PFSK-1 (cell line): ENCODE measurements around the gene ITGAX.

Experiments used
- FOXP2 ChIP-seq: optimal IDR thresholded peaks from 2 replicates; pipeline ENCODE3; 2011; ENCODE audit warnings: borderline replicate concordance, control low read depth, inconsistent platforms; ENCODE audit not compliant: insufficient read depth; ENCODE audit errors: extremely low read length, extremely low read depth
- POLR2AphosphoS5 ChIP-seq: IDR thresholded peaks from 2 replicates; pipeline ENCODE4 v1.6.1; 2012; ENCODE audit warnings: low read depth, mild to moderate bottlenecking, control low read depth, low read length, moderate library complexity
- SIN3A ChIP-seq: IDR thresholded peaks from 2 replicates; pipeline ENCODE4 v1.6.1; 2012; ENCODE audit warnings: mild to moderate bottlenecking, low read length, moderate library complexity, borderline replicate concordance; ENCODE audit not compliant: insufficient read depth
- TAF1 ChIP-seq: IDR thresholded peaks from 2 replicates; pipeline ENCODE4 v1.6.1; 2012; ENCODE audit warnings: low read length, control low read depth, borderline replicate concordance; ENCODE audit not compliant: insufficient read depth
- TF ChIP-seq, protein P1 (sequence below), 2 experiments: IDR thresholded peaks; 2 replicates each; pipeline versions ENCODE4 v1.6.1 to v1.8.0; 2011 to 2012; ENCODE audit warnings: low read depth in 2 of 2, low read length in 2 of 2, control low read depth in 1 of 2, inconsistent platforms in 1 of 2, mild to moderate bottlenecking in 1 of 2, moderate library complexity in 1 of 2; ENCODE audit not compliant: insufficient read depth in 1 of 2

DNA sequence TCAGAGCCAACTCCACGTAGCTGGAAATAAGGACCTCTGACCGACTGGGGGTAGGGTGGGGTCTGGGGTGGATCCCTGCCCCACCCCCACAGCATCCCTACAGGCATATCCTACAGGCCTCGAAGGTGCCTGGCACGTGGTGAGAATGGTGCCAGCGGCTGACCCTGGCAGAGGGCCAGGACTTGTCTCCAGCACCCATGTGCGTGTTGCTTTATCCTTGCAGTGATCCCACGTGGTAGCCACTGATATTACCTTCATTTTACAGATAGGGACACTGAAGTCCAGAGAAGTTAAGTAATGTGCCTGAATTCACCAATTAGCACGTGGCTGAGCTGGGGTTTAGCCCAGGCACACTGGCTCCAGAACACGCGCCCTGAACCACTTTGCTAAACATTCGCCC lies 46.5 kb downstream of the ITGAX start:
- TF ChIP-seq TAF1 (no peak), POLR2AphosphoS5 (no peak), SIN3A (no peak), FOXP2 (no peak)
- TF ChIP-seq, protein P1, sequence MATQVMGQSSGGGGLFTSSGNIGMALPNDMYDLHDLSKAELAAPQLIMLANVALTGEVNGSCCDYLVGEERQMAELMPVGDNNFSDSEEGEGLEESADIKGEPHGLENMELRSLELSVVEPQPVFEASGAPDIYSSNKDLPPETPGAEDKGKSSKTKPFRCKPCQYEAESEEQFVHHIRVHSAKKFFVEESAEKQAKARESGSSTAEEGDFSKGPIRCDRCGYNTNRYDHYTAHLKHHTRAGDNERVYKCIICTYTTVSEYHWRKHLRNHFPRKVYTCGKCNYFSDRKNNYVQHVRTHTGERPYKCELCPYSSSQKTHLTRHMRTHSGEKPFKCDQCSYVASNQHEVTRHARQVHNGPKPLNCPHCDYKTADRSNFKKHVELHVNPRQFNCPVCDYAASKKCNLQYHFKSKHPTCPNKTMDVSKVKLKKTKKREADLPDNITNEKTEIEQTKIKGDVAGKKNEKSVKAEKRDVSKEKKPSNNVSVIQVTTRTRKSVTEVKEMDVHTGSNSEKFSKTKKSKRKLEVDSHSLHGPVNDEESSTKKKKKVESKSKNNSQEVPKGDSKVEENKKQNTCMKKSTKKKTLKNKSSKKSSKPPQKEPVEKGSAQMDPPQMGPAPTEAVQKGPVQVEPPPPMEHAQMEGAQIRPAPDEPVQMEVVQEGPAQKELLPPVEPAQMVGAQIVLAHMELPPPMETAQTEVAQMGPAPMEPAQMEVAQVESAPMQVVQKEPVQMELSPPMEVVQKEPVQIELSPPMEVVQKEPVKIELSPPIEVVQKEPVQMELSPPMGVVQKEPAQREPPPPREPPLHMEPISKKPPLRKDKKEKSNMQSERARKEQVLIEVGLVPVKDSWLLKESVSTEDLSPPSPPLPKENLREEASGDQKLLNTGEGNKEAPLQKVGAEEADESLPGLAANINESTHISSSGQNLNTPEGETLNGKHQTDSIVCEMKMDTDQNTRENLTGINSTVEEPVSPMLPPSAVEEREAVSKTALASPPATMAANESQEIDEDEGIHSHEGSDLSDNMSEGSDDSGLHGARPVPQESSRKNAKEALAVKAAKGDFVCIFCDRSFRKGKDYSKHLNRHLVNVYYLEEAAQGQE (IDR thresholded peaks at IDR 0.05; ENCODE audit: insufficient read depth in 1 of 2, low read depth in 2 of 2, low read length in 2 of 2): no peak
